GM21723 (cell line): ENCODE measurements around the gene TTBK1.

Experiments used
- ATAC-seq: cut with Tn5 transposase; IDR thresholded peaks from one replicate; pipeline ENCODE4 v1.9.1; 2021; ENCODE audit warnings: mild to moderate bottlenecking, moderate library complexity; ENCODE audit not compliant: unreplicated experiment

The TTBK1 gene

DNA sequence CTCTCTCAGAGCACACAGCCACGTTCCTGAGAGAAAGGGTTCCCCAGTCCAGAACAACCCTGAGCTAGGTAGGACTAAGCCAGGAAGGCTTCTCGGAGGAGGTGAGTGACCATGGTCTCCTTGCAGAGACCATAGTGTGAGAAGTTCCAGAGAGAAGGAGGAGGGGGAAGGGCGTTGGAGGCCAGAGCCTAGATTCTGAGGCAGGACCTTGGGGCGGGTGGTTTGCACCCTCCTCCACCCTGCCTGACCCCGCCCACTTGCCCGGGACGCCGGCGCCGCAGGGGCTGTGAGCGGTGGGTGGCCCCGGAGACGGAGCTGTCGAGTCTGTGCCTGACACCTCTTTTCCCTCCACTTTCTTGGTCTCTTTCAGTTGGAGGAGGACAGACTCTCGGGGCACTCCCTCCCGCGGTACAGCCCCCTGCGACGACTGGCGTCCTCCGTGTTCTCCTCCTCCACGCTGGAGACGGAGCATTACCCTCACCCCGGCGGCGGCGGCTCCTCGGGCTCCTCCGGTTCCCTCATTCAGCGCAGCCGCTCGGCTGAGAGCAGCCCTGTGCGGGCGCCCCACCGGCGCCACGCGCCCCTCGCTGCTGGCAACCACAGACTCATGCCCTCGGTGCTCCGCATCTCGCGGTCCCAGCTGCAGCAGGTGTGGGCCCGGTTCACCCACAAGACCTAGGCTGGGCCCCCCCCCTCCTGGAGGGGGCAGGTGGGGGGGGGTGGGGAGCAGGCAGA lies 26.2 kb downstream of the TTBK1 start:
- no peak for ATAC-seq

GRCh38 chr6:43271103-43271815 lies 28.0 kb downstream of the TTBK1 start:
- ATAC-seq = no peak

DNA sequence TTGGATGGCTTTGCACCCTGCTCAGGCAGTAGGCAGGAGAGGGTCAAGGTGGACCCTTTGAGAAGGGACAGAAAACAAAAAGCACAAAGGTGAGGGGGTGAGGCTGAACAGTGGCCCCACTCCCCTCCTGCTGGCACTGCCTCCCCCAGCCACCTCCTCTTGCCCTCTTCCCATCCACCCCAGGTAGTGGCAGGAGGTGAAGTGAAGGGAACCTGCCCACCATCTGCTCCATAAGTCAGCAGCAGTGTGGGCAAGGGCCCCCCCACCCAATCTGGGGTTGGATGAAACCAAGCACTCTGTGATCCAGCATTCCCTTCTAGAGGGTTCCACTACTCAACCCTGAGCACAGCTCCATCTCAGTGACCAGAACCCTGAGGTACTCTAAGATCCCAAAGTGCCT lies 28.7 kb downstream of the TTBK1 start:
- no peak for ATAC-seq

DNA sequence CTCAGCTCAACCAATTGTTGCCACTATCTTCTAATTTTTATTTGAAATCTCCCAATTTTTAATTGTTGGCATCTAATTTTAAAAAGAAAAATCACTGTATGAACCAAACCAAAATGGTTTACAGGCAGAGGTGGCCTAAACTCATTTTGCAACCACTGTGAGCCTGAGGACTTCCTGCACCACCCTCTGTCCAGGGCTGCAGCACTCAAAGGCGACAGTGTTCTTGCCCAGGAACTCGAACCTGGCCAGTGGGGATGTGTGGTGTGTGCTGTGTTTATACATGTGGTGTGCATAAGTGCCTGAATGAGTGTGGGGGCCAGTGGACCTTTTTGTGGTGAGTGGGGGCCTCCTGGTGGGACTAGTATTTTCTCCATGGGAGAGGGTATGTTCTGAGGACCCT lies 30.4 kb downstream of the TTBK1 start:
- no peak for ATAC-seq

DNA sequence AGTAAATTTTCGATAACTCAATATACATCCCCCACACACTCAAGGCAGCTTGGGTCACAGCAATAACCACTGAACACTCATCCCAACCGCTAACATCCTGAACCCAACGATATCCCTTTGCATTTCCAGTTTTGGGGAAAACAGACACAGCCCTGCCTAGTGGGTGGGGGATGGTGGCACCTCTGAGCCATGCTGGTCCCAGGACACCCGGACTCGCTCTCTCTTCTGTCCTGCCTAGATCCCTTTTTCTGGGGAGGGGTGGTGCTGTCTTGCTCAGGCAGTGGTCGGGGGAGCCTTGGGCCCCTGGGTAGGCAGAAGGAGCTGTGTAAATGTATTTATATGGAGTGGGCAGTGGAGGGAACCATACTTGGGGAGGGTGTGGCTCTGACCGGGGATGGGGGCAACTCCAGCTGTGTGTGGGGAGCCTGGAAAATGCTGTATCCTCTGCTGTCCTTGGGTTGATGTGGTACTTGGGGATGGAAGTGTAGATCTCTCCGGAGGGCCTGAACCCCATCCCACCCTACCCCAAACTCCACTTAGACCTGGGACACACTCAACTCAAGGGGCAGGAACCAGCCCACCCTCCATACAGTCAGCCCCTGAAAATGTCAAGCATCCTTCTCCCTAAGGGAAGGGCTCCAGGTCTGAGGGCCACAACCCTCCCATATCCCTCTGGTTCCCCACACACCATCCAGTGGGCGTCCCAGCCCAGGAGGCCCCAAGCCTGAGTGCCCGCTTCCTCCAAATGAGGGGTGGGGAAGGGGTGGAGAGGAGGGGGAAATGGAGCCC lies 31.0 kb downstream of the TTBK1 start:
- no peak for ATAC-seq

DNA sequence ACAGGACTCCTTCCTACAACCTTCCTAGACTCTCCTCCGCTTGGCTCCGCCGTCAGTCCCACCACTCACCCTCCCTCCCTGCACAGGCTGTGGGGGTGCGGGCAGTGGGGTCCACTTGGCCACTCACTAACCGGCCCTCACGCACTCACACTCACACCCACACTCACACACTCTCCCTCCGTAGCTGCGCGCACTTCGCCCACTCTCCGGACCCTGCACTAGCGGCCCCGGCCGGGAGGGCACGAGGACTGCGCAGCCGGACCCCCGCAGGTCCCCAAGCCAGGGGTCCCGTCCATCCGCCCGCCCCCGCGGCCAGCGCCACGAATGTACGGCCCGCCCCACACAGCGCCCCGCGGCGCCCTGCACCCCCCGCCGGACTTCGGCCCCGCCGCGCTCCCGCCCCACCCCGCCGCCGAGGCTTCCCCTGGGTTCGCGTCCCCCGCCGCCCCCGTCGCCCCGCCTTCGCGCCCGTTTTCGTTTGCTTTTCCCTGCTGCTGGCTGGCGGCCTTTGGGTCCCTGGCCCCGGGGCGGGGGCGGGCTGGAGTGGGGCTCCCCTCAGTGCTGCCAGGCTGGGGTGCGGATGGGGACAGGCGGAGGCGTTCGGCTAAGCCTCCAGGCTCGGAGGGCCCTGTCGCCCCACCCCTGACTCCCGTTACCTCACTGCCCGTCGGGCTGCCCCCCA lies 31.8 kb downstream of the TTBK1 start:
- ATAC-seq = no peak

- ATAC-seq = no peak
Measured at GRCh38 chr6:43275801-43276576, 32.7 kb downstream of the TTBK1 start.

- no peak for ATAC-seq
Measured at GRCh38 chr6:43276577-43277305, 33.5 kb downstream of the TTBK1 start.

DNA sequence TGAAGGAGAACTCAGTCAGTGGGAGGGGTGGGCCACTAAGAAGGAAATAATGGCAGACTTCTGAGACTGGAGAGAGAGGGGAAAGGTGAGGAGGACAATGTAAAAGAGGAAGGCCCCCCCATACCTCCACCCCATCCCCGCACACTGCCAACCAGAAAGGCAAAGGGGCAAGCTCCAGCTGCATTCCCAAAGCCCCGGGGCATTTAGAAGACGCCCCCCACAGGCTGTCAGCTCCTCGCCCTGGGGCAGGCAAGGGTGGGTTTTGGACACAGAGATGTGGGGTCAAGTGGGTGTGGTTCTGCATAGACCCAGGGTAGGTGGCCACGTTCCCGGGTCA lies 34.0 kb downstream of the TTBK1 start:
- no peak for ATAC-seq

GRCh38 chr6:43277643-43278523 lies 34.6 kb downstream of the TTBK1 start:
- ATAC-seq = no peak

GRCh38 chr6:43278524-43279078 lies 35.3 kb downstream of the TTBK1 start:
- no peak for ATAC-seq

GRCh38 chr6:43280234-43280633 lies 37.0 kb downstream of the TTBK1 start:
- no peak for ATAC-seq

GRCh38 chr6:43282060-43282459 lies 38.8 kb downstream of the TTBK1 start:
- ATAC-seq = no peak

DNA sequence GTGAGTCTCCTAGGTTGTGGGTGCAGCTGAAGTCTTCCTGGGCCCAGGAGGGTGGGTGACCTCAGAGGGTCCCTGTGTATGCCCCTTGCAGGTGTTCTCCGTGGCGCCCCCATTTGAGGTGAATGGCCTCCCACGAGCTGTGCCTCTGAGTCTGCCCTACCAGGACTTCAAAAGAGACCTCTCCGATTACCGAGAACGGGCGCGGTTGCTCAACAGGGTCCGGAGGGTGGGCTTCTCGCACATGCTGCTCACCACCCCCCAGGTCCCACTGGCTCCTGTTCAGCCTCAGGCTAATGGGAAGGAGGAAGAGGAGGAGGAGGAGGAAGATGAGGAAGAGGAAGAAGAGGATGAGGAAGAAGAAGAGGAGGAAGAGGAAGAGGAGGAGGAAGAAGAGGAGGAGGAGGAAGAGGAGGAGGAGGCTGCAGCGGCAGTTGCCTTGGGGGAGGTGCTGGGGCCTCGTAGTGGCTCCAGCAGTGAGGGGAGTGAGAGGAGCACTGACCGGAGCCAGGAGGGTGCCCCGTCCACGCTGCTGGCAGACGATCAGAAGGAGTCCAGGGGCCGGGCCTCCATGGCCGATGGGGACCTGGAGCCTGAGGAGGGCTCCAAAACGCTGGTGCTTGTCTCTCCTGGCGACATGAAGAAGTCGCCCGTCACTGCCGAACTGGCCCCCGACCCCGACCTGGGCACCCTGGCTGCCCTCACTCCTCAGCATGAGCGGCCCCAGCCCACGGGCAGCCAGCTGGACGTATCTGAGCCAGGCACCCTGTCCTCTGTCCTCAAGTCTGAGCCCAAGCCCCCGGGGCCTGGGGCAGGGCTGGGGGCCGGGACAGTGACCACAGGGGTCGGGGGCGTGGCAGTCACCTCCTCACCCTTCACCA lies 39.6 kb downstream of the TTBK1 start:
- no peak for ATAC-seq

- no peak for ATAC-seq
Measured at GRCh38 chr6:43283514-43283901, 40.2 kb downstream of the TTBK1 start.

DNA sequence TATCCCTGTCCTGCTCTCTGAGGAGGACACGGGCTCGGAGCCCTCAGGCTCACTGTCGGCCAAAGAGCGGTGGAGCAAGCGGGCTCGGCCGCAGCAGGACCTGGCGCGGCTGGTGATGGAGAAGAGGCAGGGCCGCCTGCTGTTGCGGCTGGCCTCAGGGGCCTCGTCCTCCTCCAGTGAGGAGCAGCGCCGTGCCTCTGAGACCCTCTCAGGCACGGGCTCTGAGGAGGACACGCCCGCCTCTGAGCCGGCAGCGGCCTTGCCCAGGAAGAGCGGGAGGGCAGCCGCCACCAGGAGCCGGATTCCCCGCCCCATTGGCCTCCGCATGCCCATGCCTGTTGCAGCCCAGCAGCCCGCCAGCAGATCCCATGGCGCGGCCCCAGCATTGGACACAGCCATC lies 40.6 kb downstream of the TTBK1 start:
- ATAC-seq = no peak

DNA sequence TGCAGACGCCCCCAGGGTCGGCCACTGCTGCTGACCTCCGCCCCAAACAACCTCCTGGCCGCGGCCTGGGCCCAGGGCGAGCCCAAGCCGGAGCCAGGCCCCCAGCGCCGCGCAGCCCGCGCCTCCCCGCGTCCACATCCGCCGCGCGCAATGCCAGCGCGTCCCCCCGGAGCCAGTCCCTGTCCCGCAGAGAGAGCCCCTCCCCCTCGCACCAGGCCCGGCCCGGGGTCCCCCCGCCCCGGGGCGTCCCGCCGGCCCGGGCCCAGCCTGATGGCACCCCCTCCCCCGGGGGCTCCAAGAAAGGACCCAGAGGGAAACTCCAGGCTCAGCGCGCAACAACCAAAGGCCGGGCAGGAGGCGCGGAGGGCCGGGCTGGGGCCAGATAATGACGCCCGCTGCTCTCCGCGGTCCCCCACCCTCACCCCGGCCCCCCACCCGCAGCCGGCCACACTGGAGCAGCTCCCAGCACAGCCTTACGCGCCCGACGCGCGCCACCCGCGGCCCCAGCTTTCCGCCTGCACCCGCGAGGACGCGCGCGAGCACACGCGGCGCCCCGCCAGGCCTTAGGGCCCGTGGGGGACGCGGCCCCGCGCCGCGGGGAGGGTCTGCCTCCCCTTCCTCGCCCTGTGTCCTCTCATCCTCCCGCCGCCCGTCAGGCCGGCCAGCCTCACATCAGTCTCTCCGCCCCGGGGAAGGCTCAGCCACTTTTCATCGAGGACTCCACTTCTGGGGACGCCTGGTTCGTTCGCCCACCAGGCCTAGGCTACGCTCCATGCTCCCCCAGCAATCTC lies 41.9 kb downstream of the TTBK1 start:
- no peak for ATAC-seq
